ENCODE measurements around the gene F11R.

DNA sequence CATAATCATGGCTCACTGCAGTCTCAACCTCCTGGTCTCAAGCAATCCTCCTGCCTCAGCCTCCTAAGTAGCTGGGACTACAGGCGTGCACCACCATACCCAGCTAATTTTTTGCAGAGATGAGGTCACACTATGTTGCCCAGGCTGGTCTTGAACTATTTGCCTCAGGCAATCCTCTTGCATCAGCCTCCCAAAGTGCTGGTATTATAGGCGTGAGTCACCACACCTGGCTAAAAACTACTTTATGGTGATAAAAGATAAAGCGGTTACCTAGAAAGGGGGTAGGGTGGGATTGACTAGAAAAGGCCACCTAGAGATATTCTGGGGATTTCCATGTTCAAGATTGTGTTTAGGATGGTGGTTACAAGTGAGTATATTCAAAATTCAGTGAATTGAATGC is 12.8 kb upstream of the F11R start:
- TF ChIP-seq, protein P1, sequence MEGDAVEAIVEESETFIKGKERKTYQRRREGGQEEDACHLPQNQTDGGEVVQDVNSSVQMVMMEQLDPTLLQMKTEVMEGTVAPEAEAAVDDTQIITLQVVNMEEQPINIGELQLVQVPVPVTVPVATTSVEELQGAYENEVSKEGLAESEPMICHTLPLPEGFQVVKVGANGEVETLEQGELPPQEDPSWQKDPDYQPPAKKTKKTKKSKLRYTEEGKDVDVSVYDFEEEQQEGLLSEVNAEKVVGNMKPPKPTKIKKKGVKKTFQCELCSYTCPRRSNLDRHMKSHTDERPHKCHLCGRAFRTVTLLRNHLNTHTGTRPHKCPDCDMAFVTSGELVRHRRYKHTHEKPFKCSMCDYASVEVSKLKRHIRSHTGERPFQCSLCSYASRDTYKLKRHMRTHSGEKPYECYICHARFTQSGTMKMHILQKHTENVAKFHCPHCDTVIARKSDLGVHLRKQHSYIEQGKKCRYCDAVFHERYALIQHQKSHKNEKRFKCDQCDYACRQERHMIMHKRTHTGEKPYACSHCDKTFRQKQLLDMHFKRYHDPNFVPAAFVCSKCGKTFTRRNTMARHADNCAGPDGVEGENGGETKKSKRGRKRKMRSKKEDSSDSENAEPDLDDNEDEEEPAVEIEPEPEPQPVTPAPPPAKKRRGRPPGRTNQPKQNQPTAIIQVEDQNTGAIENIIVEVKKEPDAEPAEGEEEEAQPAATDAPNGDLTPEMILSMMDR (IDR thresholded peaks at IDR 0.05), result no peak
- TF ChIP-seq POLR2A (IDR thresholded peaks at IDR 0.05), result no peak

All from uterus (tissue), 2 donors.